SIG-M5 (cell line): ENCODE measurements around the gene TOE1.
"Not testable (repeated sequence)": the region's sequence is repeated elsewhere in the genome, so short reads cannot be mapped to it uniquely, and the experiment has no call there.

Source experiments
- DNase-seq: peaks from one replicate; lab custom pipeline; 2025; lab: John Stamatoyannopoulos, UW

The TOE1 gene

DNA sequence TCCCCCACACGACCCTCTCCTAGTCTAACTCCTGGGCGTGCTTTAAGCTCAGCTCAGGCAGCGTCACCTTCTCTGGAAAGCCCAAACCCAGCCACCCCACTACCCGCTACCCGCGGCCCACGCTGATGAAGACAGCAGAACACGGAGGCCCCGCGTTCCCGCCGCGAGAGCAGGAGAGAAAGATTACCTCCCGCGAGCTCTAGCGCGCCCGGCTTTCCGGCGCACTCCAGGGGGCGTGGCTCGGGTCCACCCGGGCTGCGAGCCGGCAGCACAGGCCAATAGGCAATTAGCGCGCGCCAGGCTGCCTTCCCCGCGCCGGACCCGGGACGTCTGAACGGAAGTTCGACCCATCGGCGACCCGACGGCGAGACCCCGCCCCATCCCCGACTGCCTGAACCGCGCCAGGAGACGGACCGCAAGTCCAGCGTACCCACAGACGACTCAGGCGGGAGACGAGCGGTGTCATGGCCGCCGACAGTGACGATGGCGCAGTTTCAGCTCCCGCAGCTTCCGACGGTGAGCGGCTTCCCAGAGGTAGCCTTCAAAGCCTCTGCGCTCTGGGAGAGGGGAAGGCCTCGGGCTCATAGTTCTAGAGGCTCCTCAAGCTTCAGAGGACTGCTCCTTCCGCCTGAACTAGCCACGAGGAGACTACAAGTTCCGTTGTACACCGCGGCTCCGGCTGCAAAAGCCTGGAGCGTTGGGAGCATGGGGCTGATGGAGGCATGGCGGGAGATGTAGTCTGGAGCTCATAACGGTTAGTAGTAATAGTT is at the start of gene TOE1, which contains the start of gene MUTYH:
Gene TOE1, plus strand, starts transcription at position 382 of the 770 bp plus-strand sequence. Its CDS starts 83 bp downstream, at position 465.
Gene MUTYH, minus strand, starts transcription at position 652 of the 770 bp plus-strand sequence. CDS start 5,935 bp downstream, outside the sequence.
- DNase-seq: peak; percentile 73

GRCh38 chr1:45291002-45291401 is 49.0 kb upstream of the TOE1 start:
- not testable (repeated sequence) for DNase-seq

- DNase-seq: no peak
These were observed 48.3 kb upstream of the TOE1 start for GRCh38 chr1:45291716-45292115.

DNA sequence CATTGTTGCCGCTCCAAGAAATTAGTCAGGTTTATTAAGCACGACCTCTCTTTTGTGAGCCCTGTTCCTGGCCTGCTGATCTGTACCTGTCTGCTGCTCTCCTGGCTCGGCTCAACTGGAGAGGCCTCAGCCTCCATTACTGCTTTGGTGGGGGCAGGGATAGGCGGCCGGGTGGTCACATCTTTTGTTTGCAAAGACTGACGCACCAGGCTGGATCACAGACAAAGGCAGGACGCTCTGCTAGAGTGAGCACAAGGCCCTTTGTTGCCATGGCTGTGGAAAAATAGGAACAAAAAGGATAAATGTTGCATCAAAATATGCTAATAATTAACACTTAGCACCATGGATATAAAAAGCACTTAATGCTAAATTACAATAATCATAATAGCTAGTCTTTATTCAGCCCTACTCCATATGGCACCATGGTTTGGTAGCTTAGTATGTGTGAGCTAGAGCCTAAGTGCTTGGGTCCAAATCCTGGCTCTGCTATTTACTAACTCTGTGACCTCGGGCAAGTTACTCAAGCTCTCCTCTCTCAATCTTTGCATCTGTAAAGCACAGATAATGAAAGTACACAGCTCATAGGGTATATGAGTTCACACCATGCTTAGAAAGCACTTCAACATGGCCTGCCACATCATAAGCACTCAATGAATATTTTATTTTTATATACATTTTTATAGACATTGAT is 42.2 kb upstream of the TOE1 start:
- DNase-seq: no peak

- no peak for DNase-seq
These were observed 40.7 kb upstream of the TOE1 start for GRCh38 chr1:45299296-45299695.

- DNase-seq: no peak
These were observed 39.8 kb upstream of the TOE1 start for GRCh38 chr1:45299981-45300668.

GRCh38 chr1:45300669-45300997 is 39.3 kb upstream of the TOE1 start:
- no peak for DNase-seq

- no peak for DNase-seq
These were observed 37.3 kb upstream of the TOE1 start for GRCh38 chr1:45302505-45303150.

GRCh38 chr1:45303520-45304310 is 36.3 kb upstream of the TOE1 start:
- peak; percentile 61 for DNase-seq

DNA sequence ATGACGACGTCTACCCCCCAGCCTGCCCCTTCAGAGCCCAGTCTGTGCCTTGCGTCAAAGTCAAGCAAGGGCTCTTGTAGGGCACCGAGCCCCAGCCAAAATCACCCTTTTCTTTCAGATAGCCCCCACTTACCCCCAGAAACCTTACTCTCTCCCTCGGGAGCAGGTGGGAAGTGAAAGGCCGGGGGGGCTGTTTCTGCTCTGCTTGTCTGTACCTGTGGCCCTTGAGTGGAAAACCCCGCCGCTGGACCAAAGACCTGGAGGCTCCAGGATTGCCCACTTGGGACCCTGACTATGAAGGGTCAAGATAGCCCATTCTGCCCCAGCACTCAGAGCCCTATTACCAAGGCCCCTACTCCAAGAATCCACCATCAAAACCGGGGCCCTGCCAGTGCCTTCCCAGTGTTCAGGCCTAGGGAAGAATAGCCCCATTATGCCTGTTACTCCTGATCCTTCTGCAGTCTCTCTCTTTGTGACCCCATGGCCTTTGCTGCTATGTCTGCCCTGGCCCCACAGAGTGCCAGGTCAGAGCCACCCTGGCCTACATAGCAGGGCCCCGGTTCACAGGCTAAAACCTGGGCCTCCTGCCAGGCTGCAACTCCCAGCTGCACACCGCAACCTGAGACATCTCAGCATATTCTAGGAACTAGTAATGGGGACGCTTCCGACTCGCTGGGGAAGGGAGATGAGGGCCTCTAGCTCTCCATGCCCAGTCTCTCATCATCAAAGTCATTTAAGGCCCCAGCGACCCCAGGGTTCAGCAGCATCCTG is 35.5 kb upstream of the TOE1 start:
- no peak for DNase-seq

GRCh38 chr1:45305231-45305630 is 34.7 kb upstream of the TOE1 start:
- DNase-seq: no peak

GRCh38 chr1:45306319-45306718 is 33.7 kb upstream of the TOE1 start:
- DNase-seq: no peak

DNA sequence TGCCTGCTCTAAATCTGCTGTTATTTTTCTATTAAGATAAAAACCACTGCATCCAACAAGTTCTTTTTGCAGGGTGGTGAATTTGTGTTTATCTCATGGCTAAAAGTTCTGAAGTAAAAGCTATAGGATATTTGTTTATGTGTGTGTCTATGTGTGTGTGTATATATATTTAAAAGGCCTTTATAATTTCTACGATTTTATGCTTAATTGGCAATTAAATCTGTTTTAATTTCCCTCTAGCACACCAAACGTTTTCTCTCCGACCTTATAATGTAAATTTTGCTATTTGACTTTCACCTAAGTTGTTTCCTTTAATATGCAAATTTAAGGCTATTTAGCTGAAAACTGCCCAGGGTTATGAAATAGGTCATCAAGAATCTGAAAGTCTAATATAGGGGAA is 33.1 kb upstream of the TOE1 start:
- DNase-seq: no peak

GRCh38 chr1:45314266-45314665 is 25.7 kb upstream of the TOE1 start:
- DNase-seq: no peak

DNA sequence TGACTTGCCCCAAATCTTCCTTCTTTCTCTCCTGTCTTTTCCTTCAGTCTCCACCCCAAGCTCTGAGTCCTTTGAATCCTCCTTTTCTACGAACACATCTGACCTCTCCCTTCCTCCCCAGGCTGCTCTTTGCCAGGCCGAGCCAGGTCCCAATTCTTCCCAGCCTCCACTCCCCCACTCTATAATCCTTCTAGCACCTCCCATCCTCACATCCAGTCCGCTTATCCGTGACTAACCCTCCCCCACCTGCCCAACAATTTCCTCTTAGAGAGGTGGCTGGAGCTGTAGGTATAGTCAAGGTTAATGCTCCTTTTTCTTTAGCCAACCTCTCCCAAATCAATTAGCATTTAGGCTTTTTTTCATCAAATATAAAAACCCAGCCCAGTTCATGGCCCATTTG is 22.8 kb upstream of the TOE1 start:
- no peak for DNase-seq

DNA sequence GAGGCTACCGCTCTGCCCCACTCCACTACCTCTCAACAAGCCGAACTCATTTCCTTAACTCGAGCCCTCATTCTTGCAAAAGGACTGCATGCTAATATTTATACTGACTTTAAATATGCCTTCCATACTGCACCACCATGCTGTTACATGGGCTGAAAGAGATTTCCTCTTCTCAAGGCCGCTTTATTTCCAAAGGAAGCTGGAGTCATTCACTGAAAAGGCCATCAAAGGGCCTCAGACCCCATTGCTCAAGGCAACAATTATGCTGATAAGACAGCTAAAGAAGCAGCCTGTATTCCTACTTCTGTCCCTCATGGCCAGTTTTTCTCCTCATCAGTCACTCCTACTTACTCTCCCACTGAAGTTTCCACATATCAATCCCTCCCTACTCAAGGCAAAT is 20.2 kb upstream of the TOE1 start:
- DNase-seq: no peak

GRCh38 chr1:45321444-45321843 is 18.5 kb upstream of the TOE1 start:
- DNase-seq: no peak

GRCh38 chr1:45322486-45323040 is 17.4 kb upstream of the TOE1 start:
- no peak for DNase-seq

- DNase-seq: no peak
These were observed 14.0 kb upstream of the TOE1 start for GRCh38 chr1:45325851-45326506.
